HepG2 (cell line): ENCODE results near the gene POC1A. TPM values are rescaled to one million over a fixed set of nuclear protein-coding genes. Genes with fewer than 3 reads are reported as not detected.

ENCODE experiments used
- CAMTA2 ChIP-seq: sonication (generic); formaldehyde crosslinking; IDR thresholded peaks from 2 replicates; pipeline ENCODE4 v1.4.0; 2020; ENCODE audit warnings: mild to moderate bottlenecking, missing genetic modification reagents, borderline replicate concordance
- CCAR2 ChIP-seq: fragments of 200-400 bp; formaldehyde crosslinking; optimal IDR thresholded peaks from 2 replicates; pipeline ENCODE3; 2018; ENCODE audit warnings: low read depth, mild to moderate bottlenecking, low read length, moderate library complexity
- EHMT2 ChIP-seq: fragments of 200-600 bp; sonication (generic); IDR thresholded peaks from 2 replicates; pipeline ENCODE4 v1.7.0; 2017; ENCODE audit warnings: antibody characterized with exemption, low read depth, low read length, borderline replicate concordance
- FLYWCH1 ChIP-seq: sonication (generic); formaldehyde crosslinking; IDR thresholded peaks from 2 replicates; pipeline ENCODE4 v1.8.1; 2023; ENCODE audit warnings: mild to moderate bottlenecking, missing genetic modification reagents
- GLMP ChIP-seq: sonication (generic); formaldehyde crosslinking; IDR thresholded peaks from 2 replicates; pipeline ENCODE4 v1.9.0; 2021; ENCODE audit warnings: missing genetic modification reagents, mild to moderate bottlenecking, borderline replicate concordance
- JUN ChIP-seq: sonication (generic); formaldehyde crosslinking; IDR thresholded peaks from 2 replicates; pipeline ENCODE4 v1.4.0; 2020; ENCODE audit warnings: mild to moderate bottlenecking, missing genetic modification reagents
- KDM2A ChIP-seq: sonication (generic); formaldehyde crosslinking; IDR thresholded peaks from 2 replicates; pipeline ENCODE4 v1.4.0; 2020; ENCODE audit warnings: low read depth, missing genetic modification reagents, borderline replicate concordance
- KLF9 ChIP-seq: IDR thresholded peaks from 2 replicates; pipeline ENCODE4 v1.6.1; 2016; ENCODE audit warnings: low read depth
- RAD51 ChIP-seq: fragments of 450-650 bp; IDR thresholded peaks from 2 replicates; pipeline ENCODE4 v1.6.1; 2016; ENCODE audit warnings: borderline replicate concordance
- SIX4 ChIP-seq: sonication (generic); formaldehyde crosslinking; IDR thresholded peaks from 2 replicates; pipeline ENCODE4 v1.4.0; 2020; ENCODE audit warnings: missing genetic modification reagents
- ZBTB34 ChIP-seq: sonication (generic); formaldehyde crosslinking; IDR thresholded peaks from 2 replicates; pipeline ENCODE4 v1.8.0; 2022; ENCODE audit warnings: mild to moderate bottlenecking, missing genetic modification reagents
- ZFP36 ChIP-seq: fragments of 150-350 bp; IDR thresholded peaks from 2 replicates; pipeline ENCODE4 v1.6.1; 2018; ENCODE audit warnings: borderline replicate concordance, low read length, low read depth; ENCODE audit not compliant: partially characterized antibody
- ZFP62 ChIP-seq: sonication (generic); formaldehyde crosslinking; IDR thresholded peaks from 2 replicates; pipeline ENCODE4 v1.4.0; 2020; ENCODE audit warnings: missing genetic modification reagents
- ZFX ChIP-seq: sonication (generic); formaldehyde crosslinking; IDR thresholded peaks from 2 replicates; pipeline ENCODE4 v1.4.0; 2020; ENCODE audit warnings: mild to moderate bottlenecking, low read depth, missing genetic modification reagents, moderate library complexity
- ZNF275 ChIP-seq: sonication (generic); formaldehyde crosslinking; IDR thresholded peaks from 2 replicates; pipeline ENCODE4 v1.8.0; 2022; ENCODE audit warnings: missing genetic modification reagents, mild to moderate bottlenecking, inconsistent platforms, borderline replicate concordance
- polyA plus RNA-seq, 8 experiments: library from polyadenylated mRNA; depleted of rRNA in 3 of 8; stranded (reverse) in 7 of 8; unstranded in 1 of 8; fragments of >200 nt; fragmentation: Illumina TruSeq in 4 of 8; extraction: Trizol in 4 of 8; gene quantifications; 2 replicates each; pipeline versions ENCODE4 v1.2.1 to v1.2.3, GENCODE V29; 2011 to 2016; ENCODE audit warnings: low read depth in 4 of 8, missing spikeins in 1 of 8, mixed read lengths in 1 of 8; ENCODE audit not compliant: insufficient read depth in 1 of 8
- total RNA-seq, 5 experiments: library from RNA; depleted of rRNA; stranded (reverse); fragments of >200 nt; fragmentation: Illumina TruSeq; extraction: Trizol; gene quantifications; 2 replicates each; pipeline ENCODE4 v1.2.3, GENCODE V29; 2016; ENCODE audit warnings: low read depth in 1 of 5
- TF ChIP-seq, protein P1 (sequence below): sonication (generic); formaldehyde crosslinking; IDR thresholded peaks from 2 replicates; pipeline ENCODE4 v1.4.0; 2020; ENCODE audit warnings: mild to moderate bottlenecking, missing genetic modification reagents
- TF ChIP-seq, protein P2 (sequence below): sonication (generic); formaldehyde crosslinking; IDR thresholded peaks from 2 replicates; pipeline ENCODE4 v1.4.0; 2020; ENCODE audit warnings: mild to moderate bottlenecking, missing genetic modification reagents, borderline replicate concordance
- TF ChIP-seq, protein P3 (sequence below): sonication (generic); formaldehyde crosslinking; IDR thresholded peaks from 2 replicates; pipeline ENCODE4 v1.5.1; 2020; ENCODE audit warnings: mild to moderate bottlenecking, missing genetic modification reagents, borderline replicate concordance
- TF ChIP-seq, protein P4 (sequence below): sonication (generic); formaldehyde crosslinking; IDR thresholded peaks from 2 replicates; pipeline ENCODE4 v1.4.0; 2020; ENCODE audit warnings: mild to moderate bottlenecking, missing genetic modification reagents

Gene POC1A
- total and polyA plus RNA-seq, 2 of the 13 experiments (the other 11 are each of a cell fraction or from before 2014, with no cell fraction given), result 14.6 to 20.0 TPM

- TF ChIP-seq ZBTB34 (CRISPR knock-in tag) (peak; percentile 18), GLMP (CRISPR knock-in tag) (no peak), CAMTA2 (CRISPR knock-in tag) (peak; percentile 69), KLF9 (CRISPR knock-in tag) (no peak), FLYWCH1 (no peak), KDM2A (CRISPR knock-in tag) (peak; percentile 78), JUN (CRISPR knock-in tag) (no peak), ZFP36 (no peak), CCAR2 (no peak), EHMT2 (no peak; the same call in 1 of the 2 replicates), ZFX (CRISPR knock-in tag) (peak; percentile 78), RAD51 (no peak), ZNF275 (peak; percentile 34; the same call in 1 of the 2 replicates), SIX4 (CRISPR knock-in tag) (no peak), ZFP62 (CRISPR knock-in tag) (no peak)
- TF ChIP-seq, protein P1, sequence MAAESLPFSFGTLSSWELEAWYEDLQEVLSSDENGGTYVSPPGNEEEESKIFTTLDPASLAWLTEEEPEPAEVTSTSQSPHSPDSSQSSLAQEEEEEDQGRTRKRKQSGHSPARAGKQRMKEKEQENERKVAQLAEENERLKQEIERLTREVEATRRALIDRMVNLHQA, result no peak
- TF ChIP-seq, protein P2, sequence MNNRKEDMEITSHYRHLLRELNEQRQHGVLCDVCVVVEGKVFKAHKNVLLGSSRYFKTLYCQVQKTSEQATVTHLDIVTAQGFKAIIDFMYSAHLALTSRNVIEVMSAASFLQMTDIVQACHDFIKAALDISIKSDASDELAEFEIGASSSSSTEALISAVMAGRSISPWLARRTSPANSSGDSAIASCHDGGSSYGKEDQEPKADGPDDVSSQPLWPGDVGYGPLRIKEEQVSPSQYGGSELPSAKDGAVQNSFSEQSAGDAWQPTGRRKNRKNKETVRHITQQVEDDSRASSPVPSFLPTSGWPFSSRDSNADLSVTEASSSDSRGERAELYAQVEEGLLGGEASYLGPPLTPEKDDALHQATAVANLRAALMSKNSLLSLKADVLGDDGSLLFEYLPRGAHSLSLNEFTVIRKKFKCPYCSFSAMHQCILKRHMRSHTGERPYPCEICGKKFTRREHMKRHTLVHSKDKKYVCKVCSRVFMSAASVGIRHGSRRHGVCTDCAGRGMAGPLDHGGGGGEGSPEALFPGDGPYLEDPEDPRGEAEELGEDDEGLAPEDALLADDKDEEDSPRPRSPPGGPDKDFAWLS (CRISPR knock-in tag), result no peak
- TF ChIP-seq, protein P3, sequence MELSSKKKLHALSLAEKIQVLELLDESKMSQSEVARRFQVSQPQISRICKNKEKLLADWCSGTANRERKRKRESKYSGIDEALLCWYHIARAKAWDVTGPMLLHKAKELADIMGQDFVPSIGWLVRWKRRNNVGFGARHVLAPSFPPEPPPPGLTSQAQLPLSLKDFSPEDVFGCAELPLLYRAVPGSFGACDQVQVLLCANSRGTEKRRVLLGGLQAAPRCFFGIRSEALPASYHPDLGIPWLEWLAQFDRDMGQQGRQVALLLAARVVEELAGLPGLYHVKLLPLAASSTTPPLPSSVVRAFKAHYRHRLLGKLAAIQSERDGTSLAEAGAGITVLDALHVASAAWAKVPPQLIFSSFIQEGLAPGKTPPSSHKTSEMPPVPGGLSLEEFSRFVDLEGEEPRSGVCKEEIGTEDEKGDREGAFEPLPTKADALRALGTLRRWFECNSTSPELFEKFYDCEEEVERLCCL (CRISPR knock-in tag), result no peak
- TF ChIP-seq, protein P4, sequence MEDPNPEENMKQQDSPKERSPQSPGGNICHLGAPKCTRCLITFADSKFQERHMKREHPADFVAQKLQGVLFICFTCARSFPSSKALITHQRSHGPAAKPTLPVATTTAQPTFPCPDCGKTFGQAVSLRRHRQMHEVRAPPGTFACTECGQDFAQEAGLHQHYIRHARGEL (CRISPR knock-in tag), result peak; percentile 60; the same call in 1 of the 2 replicates
Measured at GRCh38 chr3:52154135-52155094, at the start of gene POC1A (continued).
